ENCODE data around the gene SLC25A5.

DNA sequence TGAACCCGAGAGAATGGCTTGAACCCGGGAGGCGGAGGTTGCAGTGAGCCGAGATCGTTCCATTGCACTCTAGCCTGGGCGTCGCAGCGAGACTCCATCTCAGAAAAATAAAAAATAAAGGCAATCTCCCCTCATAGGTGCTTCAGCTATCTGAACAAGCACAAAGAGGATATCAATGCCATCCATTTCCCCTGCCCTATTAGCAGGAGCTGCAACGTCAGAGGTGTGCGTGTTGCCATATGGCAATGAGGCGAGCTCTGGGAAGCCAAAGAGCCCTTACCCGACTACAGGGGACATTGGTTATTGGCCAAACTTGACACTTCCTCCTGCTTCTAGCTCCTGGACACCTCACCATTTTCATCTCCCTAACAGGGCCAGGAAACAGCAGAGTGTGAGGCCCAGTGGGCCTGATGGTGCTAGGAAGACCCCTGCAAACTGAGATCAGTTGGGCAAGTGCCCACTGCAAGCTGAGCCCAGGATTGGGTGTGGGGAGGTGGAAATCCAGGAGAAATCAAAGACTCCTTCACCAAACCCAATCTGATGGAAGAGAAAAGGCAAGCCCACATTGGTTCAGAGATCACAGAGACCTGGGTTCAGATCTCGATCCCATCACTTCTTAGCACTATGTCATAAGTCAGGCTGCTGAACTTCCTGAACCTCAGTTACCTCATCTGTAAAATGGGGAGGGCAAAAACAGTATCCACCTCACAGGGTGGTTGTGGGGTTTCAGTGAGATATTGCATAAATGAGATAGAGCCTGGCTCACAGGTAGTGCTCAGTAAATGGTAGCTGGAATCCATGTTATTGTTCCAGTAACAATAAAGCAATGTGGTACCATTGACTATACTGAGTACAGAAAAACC is 21.2 kb downstream of the SLC25A5 start:
- TF ChIP-seq, protein P1, sequence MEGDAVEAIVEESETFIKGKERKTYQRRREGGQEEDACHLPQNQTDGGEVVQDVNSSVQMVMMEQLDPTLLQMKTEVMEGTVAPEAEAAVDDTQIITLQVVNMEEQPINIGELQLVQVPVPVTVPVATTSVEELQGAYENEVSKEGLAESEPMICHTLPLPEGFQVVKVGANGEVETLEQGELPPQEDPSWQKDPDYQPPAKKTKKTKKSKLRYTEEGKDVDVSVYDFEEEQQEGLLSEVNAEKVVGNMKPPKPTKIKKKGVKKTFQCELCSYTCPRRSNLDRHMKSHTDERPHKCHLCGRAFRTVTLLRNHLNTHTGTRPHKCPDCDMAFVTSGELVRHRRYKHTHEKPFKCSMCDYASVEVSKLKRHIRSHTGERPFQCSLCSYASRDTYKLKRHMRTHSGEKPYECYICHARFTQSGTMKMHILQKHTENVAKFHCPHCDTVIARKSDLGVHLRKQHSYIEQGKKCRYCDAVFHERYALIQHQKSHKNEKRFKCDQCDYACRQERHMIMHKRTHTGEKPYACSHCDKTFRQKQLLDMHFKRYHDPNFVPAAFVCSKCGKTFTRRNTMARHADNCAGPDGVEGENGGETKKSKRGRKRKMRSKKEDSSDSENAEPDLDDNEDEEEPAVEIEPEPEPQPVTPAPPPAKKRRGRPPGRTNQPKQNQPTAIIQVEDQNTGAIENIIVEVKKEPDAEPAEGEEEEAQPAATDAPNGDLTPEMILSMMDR (conservative IDR thresholded peaks at IDR 0.05; ENCODE audit: low read length), result no peak
- TF ChIP-seq EZH2phosphoT487 (IDR thresholded peaks at IDR 0.05; ENCODE audit: borderline replicate concordance), result no peak

All from Loucy (cell line).